Measurements from ENCODE around the gene FAS.

DNA sequence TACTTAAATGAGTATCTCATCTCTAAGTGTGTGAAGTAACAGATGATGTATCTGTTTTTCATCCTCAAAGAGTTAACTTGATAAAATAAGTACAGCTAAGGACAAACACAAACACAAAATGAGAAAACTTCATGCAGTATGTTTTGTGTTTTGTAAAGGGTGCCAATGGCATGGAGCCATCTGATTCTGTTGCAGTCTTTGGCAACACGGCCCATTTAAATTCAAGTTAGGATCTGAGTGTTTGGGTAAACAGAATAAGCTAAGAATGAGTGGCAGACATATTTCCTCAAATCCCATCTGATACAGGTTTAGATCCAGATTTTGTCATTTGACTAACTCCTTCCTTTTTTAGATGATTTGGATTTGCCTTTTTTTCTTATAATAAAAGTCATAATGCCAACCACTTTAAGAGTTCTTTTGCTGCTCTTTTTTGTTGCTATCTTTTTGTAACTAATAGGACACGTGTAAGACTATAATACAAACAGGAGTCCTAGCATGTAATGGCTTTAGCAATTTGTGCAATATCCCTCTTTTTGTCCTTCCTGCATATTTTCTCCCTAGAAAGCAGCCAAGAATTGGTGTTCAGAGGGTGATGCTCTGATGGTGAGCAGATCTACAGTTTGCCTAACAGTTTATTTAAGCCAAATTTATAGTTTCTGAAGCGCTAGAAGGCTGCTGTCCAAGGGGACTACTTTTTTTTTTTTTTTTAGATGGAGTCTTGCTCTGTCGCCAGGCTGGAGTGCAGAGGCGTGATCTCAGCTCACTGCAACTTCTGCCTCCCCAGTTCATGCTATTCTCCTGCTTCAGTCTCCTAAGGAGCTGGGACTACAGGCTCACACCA is 19.2 kb upstream of the FAS start:
- TF ChIP-seq, protein P1, sequence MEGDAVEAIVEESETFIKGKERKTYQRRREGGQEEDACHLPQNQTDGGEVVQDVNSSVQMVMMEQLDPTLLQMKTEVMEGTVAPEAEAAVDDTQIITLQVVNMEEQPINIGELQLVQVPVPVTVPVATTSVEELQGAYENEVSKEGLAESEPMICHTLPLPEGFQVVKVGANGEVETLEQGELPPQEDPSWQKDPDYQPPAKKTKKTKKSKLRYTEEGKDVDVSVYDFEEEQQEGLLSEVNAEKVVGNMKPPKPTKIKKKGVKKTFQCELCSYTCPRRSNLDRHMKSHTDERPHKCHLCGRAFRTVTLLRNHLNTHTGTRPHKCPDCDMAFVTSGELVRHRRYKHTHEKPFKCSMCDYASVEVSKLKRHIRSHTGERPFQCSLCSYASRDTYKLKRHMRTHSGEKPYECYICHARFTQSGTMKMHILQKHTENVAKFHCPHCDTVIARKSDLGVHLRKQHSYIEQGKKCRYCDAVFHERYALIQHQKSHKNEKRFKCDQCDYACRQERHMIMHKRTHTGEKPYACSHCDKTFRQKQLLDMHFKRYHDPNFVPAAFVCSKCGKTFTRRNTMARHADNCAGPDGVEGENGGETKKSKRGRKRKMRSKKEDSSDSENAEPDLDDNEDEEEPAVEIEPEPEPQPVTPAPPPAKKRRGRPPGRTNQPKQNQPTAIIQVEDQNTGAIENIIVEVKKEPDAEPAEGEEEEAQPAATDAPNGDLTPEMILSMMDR (conservative IDR thresholded peaks at IDR 0.05), result no peak
- TF ChIP-seq EZH2 (IDR thresholded peaks at IDR 0.05; ENCODE audit: low read depth), result no peak
